ENCODE data around the gene ANKRD62.

Gene ANKRD62

GRCh38 chr18:12165038-12165768, 71.6 kb downstream of the ANKRD62 start (continued):
- TF ChIP-seq REST (tag by site-specific recombination; IDR thresholded peaks at IDR 0.05) (no peak), MZF1 (tag by site-specific recombination; IDR thresholded peaks at IDR 0.05; ENCODE audit: borderline replicate concordance) (no peak), GLI2 (tag by site-specific recombination; IDR thresholded peaks at IDR 0.05; ENCODE audit: borderline replicate concordance, low read depth) (peak; percentile 42; the same call in 1 of the 2 replicates), ZNF747 (tag by site-specific recombination; IDR thresholded peaks at IDR 0.05) (no peak), ZNF221 (tag by site-specific recombination; IDR thresholded peaks at IDR 0.05; ENCODE audit: borderline replicate concordance) (no peak), ZNF2 (tag by site-specific recombination; IDR thresholded peaks at IDR 0.05) (no peak), ZNF223 (tag by site-specific recombination; IDR thresholded peaks at IDR 0.05) (no peak), ZNF670 (tag by site-specific recombination; IDR thresholded peaks at IDR 0.05; ENCODE audit: low read depth) (no peak), ZNF600 (tag by site-specific recombination; IDR thresholded peaks at IDR 0.05) (no peak), TCF7L2 (IDR thresholded peaks at IDR 0.05; ENCODE audit: borderline replicate concordance, low read depth, low read length) (peak; percentile 35; the same call in 1 of the 2 replicates), ZNF292 (tag by site-specific recombination; IDR thresholded peaks at IDR 0.05; ENCODE audit: borderline replicate concordance, low read depth) (no peak), TSHZ1 (tag by site-specific recombination; IDR thresholded peaks at IDR 0.05; ENCODE audit: borderline replicate concordance) (no peak), ZNF248 (tag by site-specific recombination; IDR thresholded peaks at IDR 0.05) (peak; percentile 87), YY1 (tag by site-specific recombination; IDR thresholded peaks at IDR 0.05) (no peak), ZNF555 (tag by site-specific recombination; conservative IDR thresholded peaks at IDR 0.05) (0 out of 2 replicates have a peak, but pooled peaks have one; percentile 12), KLF1 (tag by site-specific recombination; IDR thresholded peaks at IDR 0.05) (no peak), ZNF560 (tag by site-specific recombination; IDR thresholded peaks at IDR 0.05; ENCODE audit: borderline replicate concordance) (no peak), ZBTB26 (tag by site-specific recombination; optimal IDR thresholded peaks at IDR 0.05) (no peak), ZBTB49 (tag by site-specific recombination; IDR thresholded peaks at IDR 0.05; ENCODE audit: low read depth) (no peak), SP2 (tag by site-specific recombination; IDR thresholded peaks at IDR 0.05) (no peak; the same call in 1 of the 2 replicates), ZNF529 (tag by site-specific recombination; IDR thresholded peaks at IDR 0.05; ENCODE audit: insufficient replicate concordance) (no peak), ATF2 (tag by site-specific recombination; IDR thresholded peaks at IDR 0.05; ENCODE audit: low read depth) (peak; percentile 48; the same call in 1 of the 2 replicates), ZNF580 (tag by site-specific recombination; IDR thresholded peaks at IDR 0.05) (no peak)
- TF ChIP-seq, protein P1, sequence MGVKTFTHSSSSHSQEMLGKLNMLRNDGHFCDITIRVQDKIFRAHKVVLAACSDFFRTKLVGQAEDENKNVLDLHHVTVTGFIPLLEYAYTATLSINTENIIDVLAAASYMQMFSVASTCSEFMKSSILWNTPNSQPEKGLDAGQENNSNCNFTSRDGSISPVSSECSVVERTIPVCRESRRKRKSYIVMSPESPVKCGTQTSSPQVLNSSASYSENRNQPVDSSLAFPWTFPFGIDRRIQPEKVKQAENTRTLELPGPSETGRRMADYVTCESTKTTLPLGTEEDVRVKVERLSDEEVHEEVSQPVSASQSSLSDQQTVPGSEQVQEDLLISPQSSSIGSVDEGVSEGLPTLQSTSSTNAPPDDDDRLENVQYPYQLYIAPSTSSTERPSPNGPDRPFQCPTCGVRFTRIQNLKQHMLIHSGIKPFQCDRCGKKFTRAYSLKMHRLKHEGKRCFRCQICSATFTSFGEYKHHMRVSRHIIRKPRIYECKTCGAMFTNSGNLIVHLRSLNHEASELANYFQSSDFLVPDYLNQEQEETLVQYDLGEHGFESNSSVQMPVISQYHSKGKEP (tag by site-specific recombination; IDR thresholded peaks at IDR 0.05) = no peak

All from HEK293 (cell line).